GM19099 (cell line): Measurements from ENCODE around the gene ANKRD16.
A peak's percentile ranks its signal among the peaks of the same experiment; 100 is the strongest.

Experiments
- POLR2A ChIP-seq: IDR thresholded peaks from 3 replicates; pipeline ENCODE4 v1.6.1; 2011; ENCODE audit warnings: low read depth; ENCODE audit not compliant: insufficient read length; ENCODE audit errors: extremely low read depth

Gene ANKRD16

DNA sequence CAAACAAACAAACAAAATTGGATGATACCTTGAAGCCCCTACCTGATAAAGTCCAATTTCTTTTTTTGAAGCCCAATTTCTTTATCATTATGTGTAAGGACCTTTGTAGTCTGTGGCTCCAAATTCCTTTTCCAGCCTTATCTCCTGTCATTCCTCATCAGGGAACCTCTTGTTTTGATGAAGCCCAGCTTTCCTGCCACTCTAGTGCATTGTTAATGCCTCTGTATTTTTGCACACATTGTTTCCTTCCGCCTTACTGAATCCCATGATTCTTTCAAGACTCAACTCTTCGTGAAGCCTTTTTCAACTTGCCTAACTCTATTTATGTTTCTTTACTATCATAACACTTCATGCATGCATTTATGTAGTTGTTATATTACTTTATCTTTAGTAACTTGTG lies 3.6 kb upstream of the ANKRD16 start:
- no peak for TF ChIP-seq POLR2A

DNA sequence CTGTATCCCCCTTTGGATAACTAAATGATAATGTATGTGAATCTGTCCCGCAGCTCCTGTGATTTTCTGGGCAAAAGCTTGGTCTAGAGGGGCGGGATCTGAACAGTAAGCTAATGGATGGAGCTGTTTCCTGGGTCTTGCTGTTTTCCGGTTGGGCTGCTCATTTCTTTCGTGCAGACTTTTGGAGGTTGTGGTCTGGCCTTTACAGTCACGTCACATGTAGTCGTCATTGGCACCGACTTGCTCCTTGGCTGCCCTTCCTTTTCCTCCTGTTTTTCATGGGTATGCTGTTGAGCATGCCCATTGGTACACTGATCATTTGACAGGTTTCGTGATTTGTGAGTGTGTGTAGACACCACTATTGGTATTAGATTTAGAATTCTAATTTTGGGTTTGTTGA lies 2.3 kb upstream of the ANKRD16 start:
- no peak for TF ChIP-seq POLR2A

- no peak for TF ChIP-seq POLR2A
Observed at GRCh38 chr10:5891009-5891408, 1.3 kb upstream of the ANKRD16 start.

- no peak for TF ChIP-seq POLR2A
Observed at GRCh38 chr10:5890452-5890915, 791 bp upstream of the ANKRD16 start.

- peak; percentile 50 for TF ChIP-seq POLR2A
Observed at GRCh38 chr10:5888843-5889623, 660 bp downstream of the ANKRD16 start.

GRCh38 chr10:5888351-5888750 lies 1.3 kb downstream of the ANKRD16 start:
- TF ChIP-seq POLR2A: no peak

GRCh38 chr10:5887641-5888040 lies 2.1 kb downstream of the ANKRD16 start:
- no peak for TF ChIP-seq POLR2A

DNA sequence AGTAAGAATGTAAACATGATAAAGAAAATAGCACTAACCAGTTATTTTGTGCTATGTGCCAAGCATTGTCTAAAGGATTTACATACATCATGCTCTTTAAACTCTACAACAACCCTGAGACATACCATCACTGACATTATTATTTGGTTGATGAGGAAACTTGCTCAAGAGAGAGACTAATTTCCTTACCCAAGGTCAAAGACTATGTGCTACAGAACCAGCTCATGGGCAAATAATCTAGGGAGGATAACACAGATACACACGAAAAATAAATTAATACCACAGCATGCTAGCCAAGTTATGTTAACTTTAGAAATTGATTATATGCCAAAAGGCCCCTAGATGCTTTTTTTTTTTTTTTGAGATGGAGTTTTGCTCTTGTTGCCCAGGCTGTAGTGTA lies 2.7 kb downstream of the ANKRD16 start:
- no peak for TF ChIP-seq POLR2A

GRCh38 chr10:5885619-5886018 lies 4.1 kb downstream of the ANKRD16 start:
- no peak for TF ChIP-seq POLR2A

DNA sequence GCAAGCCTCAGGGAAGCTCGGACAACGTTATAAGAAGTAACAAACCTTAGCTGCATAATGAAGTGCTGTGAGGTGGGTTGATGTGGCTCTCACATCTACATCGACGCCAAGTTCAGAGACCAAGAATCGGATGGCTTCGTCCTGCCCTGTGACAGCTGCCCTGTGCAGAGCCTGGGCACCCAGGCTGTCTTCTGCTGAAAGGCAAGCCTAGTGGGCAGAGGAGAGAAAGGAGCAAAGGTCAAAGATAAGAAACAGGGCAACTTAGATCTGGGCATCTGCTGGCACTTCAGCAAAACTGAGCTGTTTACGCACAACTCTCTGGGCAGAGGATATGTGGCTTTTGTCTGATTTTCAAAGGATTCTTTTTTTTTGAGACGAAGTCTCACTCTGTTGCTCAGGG lies 6.7 kb downstream of the ANKRD16 start:
- TF ChIP-seq POLR2A: no peak

DNA sequence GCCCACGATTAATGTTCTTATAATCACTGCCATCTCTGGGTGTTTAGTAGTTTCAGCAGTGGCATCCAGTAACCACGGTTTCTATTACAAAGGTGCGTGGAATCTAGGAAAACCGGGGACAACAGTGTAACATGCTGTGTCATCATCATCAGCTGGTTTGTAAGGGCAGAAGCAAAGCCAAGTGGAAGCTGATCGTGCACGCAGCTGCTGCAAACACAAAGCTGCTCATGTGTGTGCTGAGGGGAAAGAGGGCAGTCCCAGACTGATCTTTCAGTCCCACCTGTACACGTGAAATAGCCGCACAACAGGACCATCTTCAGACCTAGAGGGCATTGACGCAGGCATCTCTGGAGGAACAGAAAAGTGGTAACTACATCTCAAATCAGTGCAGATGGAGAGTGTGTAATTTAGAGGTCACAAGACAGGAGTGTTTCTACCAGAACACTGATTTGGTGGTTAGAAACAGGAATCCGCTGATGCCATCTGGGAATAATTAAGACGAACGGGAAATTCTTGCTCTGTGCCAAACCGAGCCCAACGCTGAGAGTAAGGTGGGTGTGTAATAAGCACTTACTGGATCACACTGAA lies 13.4 kb downstream of the ANKRD16 start:
- TF ChIP-seq POLR2A: no peak

DNA sequence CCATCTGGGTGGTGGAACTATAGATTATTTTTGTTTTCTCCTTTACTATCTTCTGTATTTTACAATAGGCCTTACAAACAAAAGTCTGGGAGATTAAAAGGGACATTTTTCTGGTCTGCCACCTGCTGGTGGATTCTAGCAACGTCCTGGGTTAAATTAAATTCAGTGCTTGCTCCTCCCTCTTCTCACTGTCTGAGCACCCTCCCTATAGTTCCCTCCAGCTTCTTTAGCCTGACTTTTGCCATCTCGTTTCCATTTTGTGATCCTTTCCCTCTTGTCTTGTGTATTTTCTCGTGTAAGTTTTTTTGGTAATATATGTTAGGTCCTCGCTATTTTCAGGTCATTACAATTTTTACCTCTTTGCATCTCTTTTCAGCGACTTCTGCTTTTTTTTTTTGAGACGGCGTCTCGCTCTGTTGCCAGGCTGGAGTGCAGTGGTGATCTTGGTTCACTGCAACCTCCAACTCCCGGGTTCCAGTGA lies 16.1 kb downstream of the ANKRD16 start:
- no peak for TF ChIP-seq POLR2A

- TF ChIP-seq POLR2A: no peak
Observed at GRCh38 chr10:5871596-5871995, 18.1 kb downstream of the ANKRD16 start.

DNA sequence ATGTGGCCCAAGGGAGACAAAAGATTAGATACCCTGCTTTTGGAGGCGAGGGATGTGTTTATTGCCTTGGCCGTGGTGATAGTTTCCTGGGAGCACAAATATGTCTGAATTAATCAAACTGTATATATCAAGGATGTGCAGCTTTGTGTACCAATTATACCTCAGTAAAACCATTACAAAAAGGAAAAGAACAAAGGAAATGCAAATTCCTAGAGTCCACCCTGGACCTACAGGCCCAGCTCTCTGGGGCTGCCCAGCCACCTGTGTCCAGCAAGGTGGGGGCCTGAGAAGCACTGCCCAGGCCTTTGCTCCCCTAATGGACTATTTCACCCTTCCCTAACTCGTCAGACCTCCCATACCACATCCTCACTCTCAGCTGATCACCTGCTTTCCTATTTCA lies 20.5 kb downstream of the ANKRD16 start:
- no peak for TF ChIP-seq POLR2A

- TF ChIP-seq POLR2A: no peak
Observed at GRCh38 chr10:5862360-5862961, 27.2 kb downstream of the ANKRD16 start.

GRCh38 chr10:5860066-5860465 lies 29.6 kb downstream of the ANKRD16 start:
- no peak for TF ChIP-seq POLR2A
